Endothelial cell (in vitro differentiated cells): Measurements from ENCODE around the gene ERP44. TPM values are rescaled to one million over a fixed set of nuclear protein-coding genes. Genes with fewer than 3 reads are reported as not detected.
"Not testable (repeated sequence)": the region's sequence is repeated elsewhere in the genome, so short reads cannot be mapped to it uniquely, and the experiment has no call there.

ENCODE experiments used
- DNase-seq: peaks from one replicate; pipeline ENCODE4 v3.0.0; 2021; ENCODE audit warnings: low spot score
- H3K27ac Mint-ChIP-seq: one replicate; pipeline ENCODE4 v1.8.0; 2021; ENCODE audit warnings: mixed read lengths, inconsistent platforms; ENCODE audit not compliant: unreplicated experiment
- H3K27me3 Mint-ChIP-seq: one replicate; pipeline ENCODE4 v1.8.0; 2021; ENCODE audit warnings: mild to moderate bottlenecking, moderate library complexity, mixed read lengths, inconsistent platforms; ENCODE audit not compliant: unreplicated experiment
- H3K36me3 Mint-ChIP-seq: one replicate; pipeline ENCODE4 v1.8.0; 2021; ENCODE audit warnings: mild to moderate bottlenecking, low read depth, mixed read lengths, inconsistent platforms; ENCODE audit not compliant: unreplicated experiment
- H3K4me1 Mint-ChIP-seq: one replicate; pipeline ENCODE4 v1.8.0; 2021; ENCODE audit warnings: mild to moderate bottlenecking, mixed read lengths, inconsistent platforms; ENCODE audit not compliant: unreplicated experiment
- H3K4me3 Mint-ChIP-seq: one replicate; pipeline ENCODE4 v1.8.0; 2021; ENCODE audit warnings: mild to moderate bottlenecking, mixed read lengths, inconsistent platforms; ENCODE audit not compliant: unreplicated experiment
- H3K9me3 Mint-ChIP-seq: one replicate; pipeline ENCODE4 v1.8.0; 2021; ENCODE audit warnings: mixed read lengths, inconsistent platforms; ENCODE audit not compliant: unreplicated experiment
- CTCF ChIP-seq: fragments of 200-600 bp; sonication (generic); IDR thresholded peaks from one replicate; pipeline ENCODE4 v1.5.0; 2021; ENCODE audit warnings: antibody characterized with exemption; ENCODE audit not compliant: unreplicated experiment
- long read RNA-seq: library from polyadenylated mRNA; unstranded; transcript quantifications from one replicate; pipeline ENCODE4 v2.0.0, GENCODE V29; 2020; ENCODE audit not compliant: unreplicated experiment
- total RNA-seq: library from RNA; stranded (reverse); fragmentation: NEBNext Ultra II Directional; extraction: Animal tissue kit (Norgen Biotek cat#: 25700); gene quantifications from one replicate; pipeline ENCODE4 v1.2.1, GENCODE V29; 2021; ENCODE audit not compliant: unreplicated experiment

The ERP44 gene
- 14.5 TPM for total RNA-seq
- long read RNA-seq, full-length matches to known transcripts = 52 of 56 reads
- long read RNA-seq, partial matches to known transcripts = 2 of 56 reads
- long read RNA-seq, other reads (novel, unspliced or antisense) = 2 of 56 reads

- Mint-ChIP-seq H3K27ac (peak within 1 kb of the TSS; percentile 96), H3K36me3 (peaks cover 7% of the 10 kb centered on the region), H3K4me3 (peak within 1 kb of the TSS; percentile 100), H3K9me3 (no peaks in the 10 kb centered on the region), H3K27me3 (peaks cover 9% of the 10 kb centered on the region), H3K4me1 (peaks cover 14% of the 10 kb centered on the region)
- no peak for TF ChIP-seq CTCF
- peak; percentile 95 for DNase-seq
Observed at GRCh38 chr9:100098887-100099721, at the start of gene ERP44, which contains the start of gene INVS. TSS of gene ERP44 (minus strand) at chr9:100099000. CDS start at chr9:100098840, 160 bp downstream. TSS of gene INVS (plus strand) at chr9:100099243. CDS start at chr9:100104522, 5,279 bp downstream.

GRCh38 chr9:100145976-100146375, 47.2 kb upstream of the ERP44 start:
- H3K27ac Mint-ChIP-seq = not testable (repeated sequence)

GRCh38 chr9:100145167-100145934, 46.6 kb upstream of the ERP44 start:
- H3K36me3 Mint-ChIP-seq, H3K27ac Mint-ChIP-seq, H3K27me3 Mint-ChIP-seq, DNase-seq, H3K9me3 Mint-ChIP-seq: not testable (repeated sequence)
- H3K4me1 Mint-ChIP-seq = peaks cover 19% of the 10 kb centered on the region
- peak overlapping the region; percentile 4 for H3K4me3 Mint-ChIP-seq

More at GRCh38 chr9:100145976-100146375, 47.2 kb upstream of the ERP44 start:
- not testable (repeated sequence) for H3K9me3 Mint-ChIP-seq, H3K36me3 Mint-ChIP-seq, H3K27me3 Mint-ChIP-seq, DNase-seq
- Mint-ChIP-seq H3K4me3 (peak overlapping the region; percentile 4), H3K4me1 (peaks cover 19% of the 10 kb centered on the region)

GRCh38 chr9:100141862-100142261, 43.1 kb upstream of the ERP44 start:
- not testable (repeated sequence) for H3K4me3 Mint-ChIP-seq, DNase-seq, H3K27ac Mint-ChIP-seq, H3K27me3 Mint-ChIP-seq, H3K36me3 Mint-ChIP-seq, H3K9me3 Mint-ChIP-seq
- H3K4me1 Mint-ChIP-seq = peaks cover 19% of the 10 kb centered on the region

- peaks cover 13% of the 10 kb centered on the region for H3K4me1 Mint-ChIP-seq
- H3K27me3 Mint-ChIP-seq, H3K4me3 Mint-ChIP-seq, H3K9me3 Mint-ChIP-seq, H3K27ac Mint-ChIP-seq, H3K36me3 Mint-ChIP-seq, DNase-seq: not testable (repeated sequence)
Observed at GRCh38 chr9:100140303-100140702, 41.5 kb upstream of the ERP44 start.

GRCh38 chr9:100136799-100137198, 38.0 kb upstream of the ERP44 start:
- H3K27ac Mint-ChIP-seq, H3K4me1 Mint-ChIP-seq, H3K4me3 Mint-ChIP-seq, H3K9me3 Mint-ChIP-seq, H3K36me3 Mint-ChIP-seq, H3K27me3 Mint-ChIP-seq, DNase-seq: not testable (repeated sequence)
- TF ChIP-seq CTCF = peak; percentile 18
